SK-N-SH treated with all-trans-retinoic acid at 6 μM for 48 hours (cell line): Measurements from ENCODE around the gene GRM7.

Experiments used
- ARNTL ChIP-seq: fragments of 450-650 bp; formaldehyde crosslinking; IDR thresholded peaks from 2 replicates; pipeline ENCODE4 v1.5.0; 2020; ENCODE audit warnings: low read depth, mild to moderate bottlenecking, moderate library complexity, borderline replicate concordance
- CSRNP3 ChIP-seq: fragments of 250-450 bp; sonication (Bioruptor Pico); IDR thresholded peaks from 2 replicates; pipeline ENCODE4 v1.5.1; 2021; ENCODE audit warnings: mild to moderate bottlenecking, moderate library complexity
- ISL1 ChIP-seq: fragments of 250-450 bp; sonication (Bioruptor Pico); IDR thresholded peaks from 2 replicates; pipeline ENCODE4 v2.1.2; 2022; ENCODE audit warnings: mild to moderate bottlenecking, moderate library complexity
- POU6F1 ChIP-seq: fragments of 250-450 bp; sonication (Bioruptor Pico); IDR thresholded peaks from 2 replicates; pipeline ENCODE4 v1.8.0; 2021; ENCODE audit warnings: low read depth, mild to moderate bottlenecking, moderate library complexity, borderline replicate concordance

- TF ChIP-seq CSRNP3 (CRISPR knock-in tag) (no peak), POU6F1 (CRISPR knock-in tag) (no peak), ARNTL (CRISPR knock-in tag) (no peak), ISL1 (CRISPR knock-in tag) (no peak)
These were observed 832.0 kb downstream of the GRM7 start for GRCh38 chr3:7692866-7693265.
